ENCODE results near the gene CFAP58.

Gene CFAP58

GRCh38 chr10:104472505-104472904, 118.9 kb downstream of the CFAP58 start:
- no peaks in the 10 kb centered on the region for H3K36me3 ChIP-seq (ENCODE audit: control insufficient read depth, insufficient read depth, low read length)
- H3K27me3 ChIP-seq (ENCODE audit: control insufficient read depth, insufficient read depth, low read length) = no peaks in the 10 kb centered on the region

GRCh38 chr10:104472957-104473745, 119.5 kb downstream of the CFAP58 start:
- Histone ChIP-seq H3K4me3 (ENCODE audit: low read length) (no peak overlapping the region), H3K27ac (ENCODE audit: low read depth, low read length) (no peak overlapping the region), H3K36me3 (ENCODE audit: control insufficient read depth, insufficient read depth, low read length) (no peaks in the 10 kb centered on the region), H3K4me1 (ENCODE audit: control insufficient read depth, insufficient read depth, low read length) (no peaks in the 10 kb centered on the region), H3K9ac (ENCODE audit: low read length) (no peak overlapping the region), H3K27me3 (ENCODE audit: control insufficient read depth, insufficient read depth, low read length) (no peaks in the 10 kb centered on the region)

More at GRCh38 chr10:104472505-104472904, 118.9 kb downstream of the CFAP58 start:
- Histone ChIP-seq H3K4me3 (ENCODE audit: low read length) (no peak overlapping the region), H3K9ac (ENCODE audit: low read length) (no peak overlapping the region), H3K27ac (ENCODE audit: low read depth, low read length) (no peak overlapping the region), H3K4me1 (ENCODE audit: control insufficient read depth, insufficient read depth, low read length) (no peaks in the 10 kb centered on the region)

GRCh38 chr10:104478380-104478779, 124.7 kb downstream of the CFAP58 start:
- H3K27ac ChIP-seq (ENCODE audit: low read depth, low read length) = no peak overlapping the region
- peaks cover 4% of the 10 kb centered on the region for H3K27me3 ChIP-seq (ENCODE audit: control insufficient read depth, insufficient read depth, low read length)
- no peaks in the 10 kb centered on the region for H3K36me3 ChIP-seq (ENCODE audit: control insufficient read depth, insufficient read depth, low read length)
- no peak overlapping the region for H3K9ac ChIP-seq (ENCODE audit: low read length)
- no peak overlapping the region for H3K4me3 ChIP-seq (ENCODE audit: low read length)
- H3K4me1 ChIP-seq (ENCODE audit: control insufficient read depth, insufficient read depth, low read length) = no peaks in the 10 kb centered on the region

GRCh38 chr10:104479906-104480593, 126.4 kb downstream of the CFAP58 start:
- no peak overlapping the region for H3K27ac ChIP-seq (ENCODE audit: low read depth, low read length)
- no peaks in the 10 kb centered on the region for H3K36me3 ChIP-seq (ENCODE audit: control insufficient read depth, insufficient read depth, low read length)

GRCh38 chr10:104480797-104481196, 127.2 kb downstream of the CFAP58 start:
- H3K4me1 ChIP-seq (ENCODE audit: control insufficient read depth, insufficient read depth, low read length) = no peaks in the 10 kb centered on the region
- H3K27me3 ChIP-seq (ENCODE audit: control insufficient read depth, insufficient read depth, low read length) = peaks cover 4% of the 10 kb centered on the region
- H3K36me3 ChIP-seq (ENCODE audit: control insufficient read depth, insufficient read depth, low read length) = no peaks in the 10 kb centered on the region
- H3K27ac ChIP-seq (ENCODE audit: low read depth, low read length) = no peak overlapping the region
- no peak overlapping the region for H3K4me3 ChIP-seq (ENCODE audit: low read length)
- no peak overlapping the region for H3K9ac ChIP-seq (ENCODE audit: low read length)

More at GRCh38 chr10:104479906-104480593, 126.4 kb downstream of the CFAP58 start:
- H3K4me1 ChIP-seq (ENCODE audit: control insufficient read depth, insufficient read depth, low read length) = no peaks in the 10 kb centered on the region
- H3K27me3 ChIP-seq (ENCODE audit: control insufficient read depth, insufficient read depth, low read length) = peaks cover 4% of the 10 kb centered on the region
- no peak overlapping the region for H3K9ac ChIP-seq (ENCODE audit: low read length)
- no peak overlapping the region for H3K4me3 ChIP-seq (ENCODE audit: low read length)

GRCh38 chr10:104483582-104483981, 129.9 kb downstream of the CFAP58 start:
- Histone ChIP-seq H3K36me3 (ENCODE audit: control insufficient read depth, insufficient read depth, low read length) (no peaks in the 10 kb centered on the region), H3K4me3 (ENCODE audit: low read length) (no peak overlapping the region), H3K27me3 (ENCODE audit: control insufficient read depth, insufficient read depth, low read length) (peaks cover 7% of the 10 kb centered on the region), H3K4me1 (ENCODE audit: control insufficient read depth, insufficient read depth, low read length) (no peaks in the 10 kb centered on the region), H3K27ac (ENCODE audit: low read depth, low read length) (no peak overlapping the region), H3K9ac (ENCODE audit: low read length) (no peak overlapping the region)

- H3K9ac ChIP-seq (ENCODE audit: low read length) = no peak overlapping the region
- no peak overlapping the region for H3K4me3 ChIP-seq (ENCODE audit: low read length)
- peaks cover 7% of the 10 kb centered on the region for H3K27me3 ChIP-seq (ENCODE audit: control insufficient read depth, insufficient read depth, low read length)
- no peaks in the 10 kb centered on the region for H3K36me3 ChIP-seq (ENCODE audit: control insufficient read depth, insufficient read depth, low read length)
- no peak overlapping the region for H3K27ac ChIP-seq (ENCODE audit: low read depth, low read length)
- H3K4me1 ChIP-seq (ENCODE audit: control insufficient read depth, insufficient read depth, low read length) = no peaks in the 10 kb centered on the region
Measured at GRCh38 chr10:104485632-104486031, 132.0 kb downstream of the CFAP58 start.

- Histone ChIP-seq H3K9ac (ENCODE audit: low read length) (no peak overlapping the region), H3K4me3 (ENCODE audit: low read length) (no peak overlapping the region), H3K4me1 (ENCODE audit: control insufficient read depth, insufficient read depth, low read length) (no peaks in the 10 kb centered on the region), H3K36me3 (ENCODE audit: control insufficient read depth, insufficient read depth, low read length) (no peaks in the 10 kb centered on the region), H3K27me3 (ENCODE audit: control insufficient read depth, insufficient read depth, low read length) (peaks cover 3% of the 10 kb centered on the region), H3K27ac (ENCODE audit: low read depth, low read length) (no peak overlapping the region)
Measured at GRCh38 chr10:104486803-104487202, 133.2 kb downstream of the CFAP58 start.

GRCh38 chr10:104487794-104488438, 134.3 kb downstream of the CFAP58 start:
- Histone ChIP-seq H3K27me3 (ENCODE audit: control insufficient read depth, insufficient read depth, low read length) (peaks cover 3% of the 10 kb centered on the region), H3K36me3 (ENCODE audit: control insufficient read depth, insufficient read depth, low read length) (no peaks in the 10 kb centered on the region), H3K4me1 (ENCODE audit: control insufficient read depth, insufficient read depth, low read length) (no peaks in the 10 kb centered on the region), H3K4me3 (ENCODE audit: low read length) (no peak overlapping the region), H3K9ac (ENCODE audit: low read length) (no peak overlapping the region), H3K27ac (ENCODE audit: low read depth, low read length) (no peak overlapping the region)

GRCh38 chr10:104488439-104488832, 134.8 kb downstream of the CFAP58 start:
- H3K27me3 ChIP-seq (ENCODE audit: control insufficient read depth, insufficient read depth, low read length) = peaks cover 3% of the 10 kb centered on the region
- H3K36me3 ChIP-seq (ENCODE audit: control insufficient read depth, insufficient read depth, low read length) = no peaks in the 10 kb centered on the region
- H3K4me1 ChIP-seq (ENCODE audit: control insufficient read depth, insufficient read depth, low read length) = no peaks in the 10 kb centered on the region
- no peak overlapping the region for H3K4me3 ChIP-seq (ENCODE audit: low read length)
- H3K9ac ChIP-seq (ENCODE audit: low read length) = no peak overlapping the region
- no peak overlapping the region for H3K27ac ChIP-seq (ENCODE audit: low read depth, low read length)

GRCh38 chr10:104492329-104492940, 138.8 kb downstream of the CFAP58 start:
- no peak overlapping the region for H3K9ac ChIP-seq (ENCODE audit: low read length)
- no peak overlapping the region for H3K27ac ChIP-seq (ENCODE audit: low read depth, low read length)
- no peak overlapping the region for H3K4me3 ChIP-seq (ENCODE audit: low read length)
- no peaks in the 10 kb centered on the region for H3K4me1 ChIP-seq (ENCODE audit: control insufficient read depth, insufficient read depth, low read length)
- no peaks in the 10 kb centered on the region for H3K36me3 ChIP-seq (ENCODE audit: control insufficient read depth, insufficient read depth, low read length)
- no peaks in the 10 kb centered on the region for H3K27me3 ChIP-seq (ENCODE audit: control insufficient read depth, insufficient read depth, low read length)

GRCh38 chr10:104498347-104499081, 144.9 kb downstream of the CFAP58 start:
- H3K9ac ChIP-seq (ENCODE audit: low read length) = no peak overlapping the region
- no peaks in the 10 kb centered on the region for H3K4me1 ChIP-seq (ENCODE audit: control insufficient read depth, insufficient read depth, low read length)
- H3K4me3 ChIP-seq (ENCODE audit: low read length) = no peak overlapping the region
- H3K27ac ChIP-seq (ENCODE audit: low read depth, low read length) = no peak overlapping the region
- H3K36me3 ChIP-seq (ENCODE audit: control insufficient read depth, insufficient read depth, low read length) = no peaks in the 10 kb centered on the region
- H3K27me3 ChIP-seq (ENCODE audit: control insufficient read depth, insufficient read depth, low read length) = no peaks in the 10 kb centered on the region

Data from rectal smooth muscle tissue (tissue), 1 donor.